HEK293 (cell line): ENCODE measurements around the gene ARSD.

Experiments
- KLF8 ChIP-seq: fragments of 450-650 bp; formaldehyde crosslinking; IDR thresholded peaks from 2 replicates; pipeline ENCODE4 v1.5.1; 2016; ENCODE audit warnings: missing biosample characterization, missing genetic modification characterization
- ZNF23 ChIP-seq: fragments of 450-650 bp; formaldehyde crosslinking; IDR thresholded peaks from 2 replicates; pipeline ENCODE4 v1.5.1; 2016; ENCODE audit warnings: missing biosample characterization, missing genetic modification characterization, borderline replicate concordance
- ZNF473 ChIP-seq: fragments of 450-650 bp; formaldehyde crosslinking; IDR thresholded peaks from 2 replicates; pipeline ENCODE4 v1.5.1; 2017; ENCODE audit warnings: missing biosample characterization, missing genetic modification characterization
- ZNF629 ChIP-seq: fragments of 450-650 bp; formaldehyde crosslinking; IDR thresholded peaks from 2 replicates; pipeline ENCODE4 v1.5.1; 2017; ENCODE audit warnings: missing biosample characterization, missing genetic modification characterization
- TF ChIP-seq, protein P1 (sequence below): fragments of 450-650 bp; formaldehyde crosslinking; IDR thresholded peaks from 2 replicates; pipeline ENCODE4 v1.5.1; 2016; ENCODE audit warnings: missing biosample characterization, missing genetic modification characterization

DNA sequence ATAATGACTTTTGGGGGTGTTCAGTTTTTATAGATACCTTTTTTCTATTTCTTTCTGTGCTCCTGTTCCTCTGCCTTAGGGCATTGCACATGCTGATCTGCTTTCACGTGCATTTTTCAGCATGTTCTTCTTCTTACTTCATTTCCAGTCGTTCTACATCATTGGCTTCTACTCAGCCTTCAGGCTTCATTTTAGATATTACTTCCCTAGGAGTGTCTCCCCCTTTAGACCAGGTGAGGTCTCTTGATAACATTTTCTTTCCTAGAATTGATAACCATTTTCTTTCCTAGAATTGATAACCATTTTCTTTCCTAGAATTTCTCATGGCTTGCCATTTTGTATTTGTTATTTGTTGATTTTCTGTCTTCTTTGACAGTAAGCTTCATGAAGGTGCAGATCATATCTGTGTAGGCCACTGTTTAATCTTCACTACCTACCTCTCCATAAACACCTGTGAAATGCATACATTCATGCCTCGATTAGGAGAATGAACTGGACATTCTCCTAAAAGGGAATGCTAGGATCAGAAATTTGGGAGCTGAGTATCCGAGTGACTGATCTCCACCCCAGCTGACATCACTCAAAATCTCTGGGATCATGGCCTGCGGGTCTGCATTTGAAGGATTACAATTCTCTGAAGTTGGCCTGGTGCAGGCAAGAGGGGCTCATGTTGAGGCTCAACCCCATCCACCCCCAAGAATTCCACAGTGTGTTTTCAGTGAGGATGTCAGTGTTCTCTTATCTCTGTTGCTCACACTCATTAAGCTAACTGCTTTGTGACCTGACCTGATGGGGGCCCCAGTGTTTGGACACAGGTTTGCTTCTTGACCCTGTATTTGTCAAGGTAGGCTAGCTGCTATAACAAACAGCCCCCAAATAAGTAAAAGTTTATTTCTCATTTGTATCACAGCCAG lies 54.7 kb downstream of the ARSD start:
- TF ChIP-seq ZNF473 (tag by site-specific recombination) (no peak), ZNF23 (no peak), ZNF629 (no peak), KLF8 (tag by site-specific recombination) (no peak)
- TF ChIP-seq, protein P1, sequence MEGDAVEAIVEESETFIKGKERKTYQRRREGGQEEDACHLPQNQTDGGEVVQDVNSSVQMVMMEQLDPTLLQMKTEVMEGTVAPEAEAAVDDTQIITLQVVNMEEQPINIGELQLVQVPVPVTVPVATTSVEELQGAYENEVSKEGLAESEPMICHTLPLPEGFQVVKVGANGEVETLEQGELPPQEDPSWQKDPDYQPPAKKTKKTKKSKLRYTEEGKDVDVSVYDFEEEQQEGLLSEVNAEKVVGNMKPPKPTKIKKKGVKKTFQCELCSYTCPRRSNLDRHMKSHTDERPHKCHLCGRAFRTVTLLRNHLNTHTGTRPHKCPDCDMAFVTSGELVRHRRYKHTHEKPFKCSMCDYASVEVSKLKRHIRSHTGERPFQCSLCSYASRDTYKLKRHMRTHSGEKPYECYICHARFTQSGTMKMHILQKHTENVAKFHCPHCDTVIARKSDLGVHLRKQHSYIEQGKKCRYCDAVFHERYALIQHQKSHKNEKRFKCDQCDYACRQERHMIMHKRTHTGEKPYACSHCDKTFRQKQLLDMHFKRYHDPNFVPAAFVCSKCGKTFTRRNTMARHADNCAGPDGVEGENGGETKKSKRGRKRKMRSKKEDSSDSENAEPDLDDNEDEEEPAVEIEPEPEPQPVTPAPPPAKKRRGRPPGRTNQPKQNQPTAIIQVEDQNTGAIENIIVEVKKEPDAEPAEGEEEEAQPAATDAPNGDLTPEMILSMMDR (tag by site-specific recombination), result no peak
